Measurements from ENCODE around the gene PDK3.

The PDK3 gene

GRCh38 chrX:24482823-24483415, 17.8 kb downstream of the PDK3 start:
- no peak for DNase-seq (ENCODE audit: low spot score)

- DNase-seq (ENCODE audit: low spot score) = no peak
These were observed 18.5 kb downstream of the PDK3 start for GRCh38 chrX:24483596-24483995.

GRCh38 chrX:24485323-24485722, 20.2 kb downstream of the PDK3 start:
- DNase-seq (ENCODE audit: low spot score) = no peak

- no peak for DNase-seq (ENCODE audit: low spot score)
These were observed 21.0 kb downstream of the PDK3 start for GRCh38 chrX:24485976-24486680.

GRCh38 chrX:24487571-24487970, 22.5 kb downstream of the PDK3 start:
- DNase-seq (ENCODE audit: low spot score) = no peak

- no peak for DNase-seq (ENCODE audit: low spot score)
These were observed 26.7 kb downstream of the PDK3 start for GRCh38 chrX:24491741-24492140.

GRCh38 chrX:24493740-24494581, 28.9 kb downstream of the PDK3 start:
- DNase-seq (ENCODE audit: low spot score) = peak; percentile 10

- no peak for DNase-seq (ENCODE audit: low spot score)
These were observed 29.6 kb downstream of the PDK3 start for GRCh38 chrX:24494647-24495075.

- DNase-seq (ENCODE audit: low spot score) = no peak
These were observed 30.6 kb downstream of the PDK3 start for GRCh38 chrX:24495700-24496099.

GRCh38 chrX:24498181-24498580, 33.1 kb downstream of the PDK3 start:
- peak; percentile 36 for DNase-seq (ENCODE audit: low spot score)

GRCh38 chrX:24498975-24499374, 33.9 kb downstream of the PDK3 start:
- peak; percentile 41 for DNase-seq (ENCODE audit: low spot score)

GRCh38 chrX:24506082-24506481, 41.0 kb downstream of the PDK3 start:
- no peak for DNase-seq (ENCODE audit: low spot score)

GRCh38 chrX:24508375-24508774, 43.3 kb downstream of the PDK3 start:
- no peak for DNase-seq (ENCODE audit: low spot score)

GRCh38 chrX:24513416-24513815, 48.3 kb downstream of the PDK3 start:
- no peak for DNase-seq (ENCODE audit: low spot score)

GRCh38 chrX:24515447-24515846, 50.4 kb downstream of the PDK3 start:
- DNase-seq (ENCODE audit: low spot score) = no peak

GRCh38 chrX:24520472-24520871, 55.4 kb downstream of the PDK3 start:
- no peak for DNase-seq (ENCODE audit: low spot score)

- no peak for DNase-seq (ENCODE audit: low spot score)
These were observed 60.4 kb downstream of the PDK3 start for GRCh38 chrX:24525455-24525854.

- no peak for DNase-seq (ENCODE audit: low spot score)
These were observed 61.5 kb downstream of the PDK3 start for GRCh38 chrX:24526616-24527015.

- DNase-seq (ENCODE audit: low spot score) = no peak
These were observed 63.5 kb downstream of the PDK3 start for GRCh38 chrX:24528605-24529004.

- DNase-seq (ENCODE audit: low spot score) = no peak
These were observed 71.5 kb downstream of the PDK3 start for GRCh38 chrX:24536551-24536950.

GRCh38 chrX:24542756-24543155, 77.7 kb downstream of the PDK3 start:
- no peak for DNase-seq (ENCODE audit: low spot score)

- no peak for DNase-seq (ENCODE audit: low spot score)
These were observed 82.9 kb downstream of the PDK3 start for GRCh38 chrX:24547961-24548360.

GRCh38 chrX:24550166-24550565, 85.1 kb downstream of the PDK3 start:
- no peak for DNase-seq (ENCODE audit: low spot score)
